OCI-LY3 (cell line): ENCODE results near the gene LMO7.

Experiments used
- H2AFZ ChIP-seq: fragments of 200-600, 300-600 bp; shearing (Covaris generic); 2 replicates; pipeline ENCODE4 v1.6.0; 2014; ENCODE audit warnings: antibody characterized with exemption, low read depth, low read length
- H3K27ac ChIP-seq: fragments of 200-600, 300-600 bp; sonication (generic); 2 replicates; pipeline ENCODE4 v1.5.1; 2014; ENCODE audit warnings: mild to moderate bottlenecking, low read length, moderate library complexity, mixed read lengths
- H3K27me3 ChIP-seq: fragments of 200-600, 300-600 bp; sonication (generic); 2 replicates; pipeline ENCODE4 v1.6.1; 2014; ENCODE audit warnings: low read depth, low read length, mixed read lengths
- H3K36me3 ChIP-seq: fragments of 200-600, 300-600 bp; sonication (generic); replicated peaks from 2 replicates; pipeline ENCODE3; 2014; ENCODE audit warnings: low read depth, low read length, mixed read lengths
- H3K4me1 ChIP-seq: fragments of 300-600, 200-600 bp; sonication (generic); 2 replicates; pipeline ENCODE4 v1.6.1; 2014; ENCODE audit warnings: low read length, mixed read lengths
- H3K4me2 ChIP-seq: fragments of 200-600, 300-600 bp; sonication (generic); 2 replicates; pipeline ENCODE4 v1.6.1; 2014; ENCODE audit warnings: low read length, mixed read lengths
- H3K4me3 ChIP-seq: fragments of 300-600, 200-600 bp; sonication (generic); 2 replicates; pipeline ENCODE4 v1.5.1; 2014; ENCODE audit warnings: antibody characterized with exemption, mild to moderate bottlenecking, low read length, moderate library complexity
- H3K79me2 ChIP-seq: fragments of 300-600, 200-600 bp; shearing (Covaris generic); 2 replicates; pipeline ENCODE4 v1.6.1; 2014; ENCODE audit warnings: mild to moderate bottlenecking, low read length, mixed read lengths
- H3K9ac ChIP-seq: fragments of 300-600, 200-600 bp; shearing (Covaris generic); 2 replicates; pipeline ENCODE4 v1.6.0; 2014; ENCODE audit warnings: mild to moderate bottlenecking, low read length, moderate library complexity
- H3K9me3 ChIP-seq: fragments of 200-600, 300-600 bp; shearing (Covaris generic); 2 replicates; pipeline ENCODE4 v1.6.1; 2014; ENCODE audit warnings: low read length, mixed read lengths; ENCODE audit not compliant: insufficient read depth
- H4K20me1 ChIP-seq: fragments of 200-600, 300-600 bp; sonication (generic); 2 replicates; pipeline ENCODE4 v1.6.1; 2016; ENCODE audit warnings: low read length, mixed read lengths; ENCODE audit not compliant: insufficient read depth
- EZH2phosphoT487 ChIP-seq: fragments of 200-600 bp; shearing (Covaris generic); IDR thresholded peaks from 2 replicates; pipeline ENCODE4 v1.6.1; 2018; ENCODE audit warnings: antibody characterized with exemption, mixed run types, low read depth
- TF ChIP-seq, protein P1 (sequence below): fragments of 200-600, 300-600 bp; sonication (generic); IDR thresholded peaks from 2 replicates; pipeline ENCODE4 v1.5.1; 2014; ENCODE audit warnings: antibody characterized with exemption, low read length, low read depth

LMO7 gene

DNA sequence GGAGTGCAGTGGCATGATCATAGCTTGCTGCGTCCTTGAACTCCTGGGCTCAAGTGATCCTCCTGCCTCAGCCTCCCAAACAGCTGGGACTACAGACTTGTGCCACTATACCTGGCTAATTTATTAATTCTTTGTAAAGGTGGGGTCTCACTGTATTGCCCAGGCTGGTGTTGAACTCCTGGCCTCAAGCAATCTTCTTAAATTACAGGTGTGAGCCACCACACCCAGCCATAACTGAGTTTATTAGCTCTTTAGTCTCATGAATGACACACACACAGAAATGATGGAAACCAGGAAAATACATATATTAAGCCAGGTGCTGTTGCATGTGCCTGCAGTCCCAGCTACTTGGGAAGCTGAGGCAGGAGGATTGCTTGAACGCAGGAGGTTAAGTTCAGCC lies 33.1 kb upstream of the LMO7 start:
- H3K9ac ChIP-seq, result no peak overlapping the region
- H3K27me3 ChIP-seq, result no peaks in the 10 kb centered on the region
- H3K4me3 ChIP-seq, result no peak overlapping the region
- no peaks in the 10 kb centered on the region for H3K9me3 ChIP-seq
- no peaks in the 10 kb centered on the region for H3K79me2 ChIP-seq
- H3K27ac ChIP-seq, result no peak overlapping the region
- no peak overlapping the region for H2AFZ ChIP-seq
- H3K36me3 ChIP-seq, result no peaks in the 10 kb centered on the region
- H3K4me1 ChIP-seq, result no peaks in the 10 kb centered on the region
- TF ChIP-seq EZH2phosphoT487, result no peak
- TF ChIP-seq, protein P1, sequence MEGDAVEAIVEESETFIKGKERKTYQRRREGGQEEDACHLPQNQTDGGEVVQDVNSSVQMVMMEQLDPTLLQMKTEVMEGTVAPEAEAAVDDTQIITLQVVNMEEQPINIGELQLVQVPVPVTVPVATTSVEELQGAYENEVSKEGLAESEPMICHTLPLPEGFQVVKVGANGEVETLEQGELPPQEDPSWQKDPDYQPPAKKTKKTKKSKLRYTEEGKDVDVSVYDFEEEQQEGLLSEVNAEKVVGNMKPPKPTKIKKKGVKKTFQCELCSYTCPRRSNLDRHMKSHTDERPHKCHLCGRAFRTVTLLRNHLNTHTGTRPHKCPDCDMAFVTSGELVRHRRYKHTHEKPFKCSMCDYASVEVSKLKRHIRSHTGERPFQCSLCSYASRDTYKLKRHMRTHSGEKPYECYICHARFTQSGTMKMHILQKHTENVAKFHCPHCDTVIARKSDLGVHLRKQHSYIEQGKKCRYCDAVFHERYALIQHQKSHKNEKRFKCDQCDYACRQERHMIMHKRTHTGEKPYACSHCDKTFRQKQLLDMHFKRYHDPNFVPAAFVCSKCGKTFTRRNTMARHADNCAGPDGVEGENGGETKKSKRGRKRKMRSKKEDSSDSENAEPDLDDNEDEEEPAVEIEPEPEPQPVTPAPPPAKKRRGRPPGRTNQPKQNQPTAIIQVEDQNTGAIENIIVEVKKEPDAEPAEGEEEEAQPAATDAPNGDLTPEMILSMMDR, result no peak
- no peak overlapping the region for H3K4me2 ChIP-seq
- H4K20me1 ChIP-seq, result no peaks in the 10 kb centered on the region

DNA sequence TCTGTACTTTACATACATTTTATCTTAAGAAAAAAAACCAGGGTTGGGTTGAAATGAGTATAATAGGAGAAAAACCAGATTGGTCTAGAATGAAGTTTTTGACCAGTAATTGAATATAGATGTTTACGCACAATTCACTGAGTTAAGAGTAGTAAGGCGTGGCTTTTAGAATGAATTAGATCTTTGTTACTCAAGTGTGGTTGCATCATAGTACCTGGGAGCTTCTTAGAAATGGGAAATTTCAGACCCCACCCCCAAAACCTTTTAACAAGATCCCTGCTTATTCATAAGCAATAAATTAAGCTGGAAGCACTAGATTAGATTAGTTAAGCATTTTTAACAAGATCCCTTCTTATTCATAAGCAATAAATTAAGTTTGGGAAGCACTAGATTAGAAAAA lies 28.7 kb upstream of the LMO7 start:
- H4K20me1 ChIP-seq, result no peaks in the 10 kb centered on the region
- H2AFZ ChIP-seq, result no peak overlapping the region
- H3K36me3 ChIP-seq, result no peaks in the 10 kb centered on the region
- H3K79me2 ChIP-seq, result no peaks in the 10 kb centered on the region
- no peak overlapping the region for H3K4me3 ChIP-seq
- no peaks in the 10 kb centered on the region for H3K9me3 ChIP-seq
- no peak overlapping the region for H3K27ac ChIP-seq
- H3K4me1 ChIP-seq, result no peaks in the 10 kb centered on the region
- no peaks in the 10 kb centered on the region for H3K27me3 ChIP-seq
- TF ChIP-seq EZH2phosphoT487, result no peak
- TF ChIP-seq, protein P1, result no peak
- no peak overlapping the region for H3K4me2 ChIP-seq
- H3K9ac ChIP-seq, result no peak overlapping the region

DNA sequence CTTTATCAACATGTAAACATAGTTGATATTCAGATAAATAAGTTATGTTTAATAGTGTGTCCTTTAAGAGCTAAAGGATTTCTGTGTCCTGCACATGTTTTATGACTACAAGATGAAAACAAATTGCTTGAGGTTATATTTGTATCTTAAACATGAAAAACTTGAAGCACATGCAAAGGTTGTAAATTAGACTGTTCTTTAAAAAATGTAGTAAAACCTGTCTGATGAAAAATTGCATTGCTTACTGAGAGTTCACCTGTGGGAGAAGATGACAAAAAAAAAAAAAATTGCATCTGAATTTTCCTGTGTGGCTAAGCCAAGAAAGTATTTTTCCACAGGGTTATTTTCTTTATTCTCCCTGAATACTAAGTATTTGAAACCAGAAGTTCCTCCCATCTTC lies 25.7 kb upstream of the LMO7 start:
- Histone ChIP-seq H3K27me3 (no peaks in the 10 kb centered on the region), H3K27ac (no peak overlapping the region), H3K4me2 (no peak overlapping the region), H4K20me1 (no peaks in the 10 kb centered on the region), H3K36me3 (no peaks in the 10 kb centered on the region), H3K9me3 (no peaks in the 10 kb centered on the region), H3K9ac (no peak overlapping the region), H3K4me1 (no peaks in the 10 kb centered on the region), H2AFZ (no peak overlapping the region), H3K79me2 (no peaks in the 10 kb centered on the region), H3K4me3 (no peak overlapping the region)
- no peak for TF ChIP-seq EZH2phosphoT487
- TF ChIP-seq, protein P1, result no peak

DNA sequence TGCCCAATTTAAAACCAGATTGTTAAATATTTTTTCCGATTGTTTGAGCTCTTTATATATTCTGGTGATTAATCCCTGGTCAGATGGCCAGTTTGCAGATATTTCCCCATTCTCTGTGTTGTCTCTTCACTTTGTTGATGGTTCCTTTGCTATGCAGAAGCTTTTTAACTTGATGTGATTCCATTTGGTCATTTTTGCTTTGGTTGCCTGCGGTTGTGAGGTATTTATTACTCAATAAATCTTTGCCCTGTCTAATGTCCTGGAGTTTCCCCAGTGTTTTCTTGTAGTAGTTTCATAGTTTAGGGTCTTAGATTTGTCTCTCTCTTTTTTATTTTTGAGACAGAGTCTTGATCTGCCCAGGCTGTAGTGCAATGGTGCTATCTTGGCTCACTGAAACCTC lies 23.8 kb upstream of the LMO7 start:
- no peak overlapping the region for H3K4me2 ChIP-seq
- H3K79me2 ChIP-seq, result no peaks in the 10 kb centered on the region
- no peaks in the 10 kb centered on the region for H3K4me1 ChIP-seq
- H3K36me3 ChIP-seq, result no peaks in the 10 kb centered on the region
- no peak overlapping the region for H3K4me3 ChIP-seq
- H3K27me3 ChIP-seq, result no peaks in the 10 kb centered on the region
- H2AFZ ChIP-seq, result no peak overlapping the region
- no peak overlapping the region for H3K9ac ChIP-seq
- no peaks in the 10 kb centered on the region for H3K9me3 ChIP-seq
- TF ChIP-seq EZH2phosphoT487, result no peak
- TF ChIP-seq, protein P1, result no peak
- H3K27ac ChIP-seq, result no peak overlapping the region
- H4K20me1 ChIP-seq, result no peaks in the 10 kb centered on the region
